GM12864 (cell line): ENCODE results near the gene GRAMD2B.

ENCODE experiments used
- DNase-seq: peaks from one replicate; pipeline ENCODE4 v3.0.0-alpha.2; 2011; ENCODE audit warnings: low read depth
- H3K4me3 ChIP-seq: 2 replicates; pipeline ENCODE4 v1.5.1; 2011; ENCODE audit warnings: mild to moderate bottlenecking, low read depth, low read length, control low read depth
- TF ChIP-seq, protein P1 (sequence below): IDR thresholded peaks from 2 replicates; pipeline ENCODE4 v1.5.1; 2011; ENCODE audit warnings: low read depth, mild to moderate bottlenecking, moderate library complexity, low read length, control low read depth, inconsistent platforms; ENCODE audit errors: missing control alignments

The GRAMD2B gene

GRCh38 chr5:126428421-126428820, 5.2 kb downstream of the GRAMD2B start:
- H3K4me3 ChIP-seq = no peak overlapping the region
- no peak for DNase-seq
- TF ChIP-seq, protein P1, sequence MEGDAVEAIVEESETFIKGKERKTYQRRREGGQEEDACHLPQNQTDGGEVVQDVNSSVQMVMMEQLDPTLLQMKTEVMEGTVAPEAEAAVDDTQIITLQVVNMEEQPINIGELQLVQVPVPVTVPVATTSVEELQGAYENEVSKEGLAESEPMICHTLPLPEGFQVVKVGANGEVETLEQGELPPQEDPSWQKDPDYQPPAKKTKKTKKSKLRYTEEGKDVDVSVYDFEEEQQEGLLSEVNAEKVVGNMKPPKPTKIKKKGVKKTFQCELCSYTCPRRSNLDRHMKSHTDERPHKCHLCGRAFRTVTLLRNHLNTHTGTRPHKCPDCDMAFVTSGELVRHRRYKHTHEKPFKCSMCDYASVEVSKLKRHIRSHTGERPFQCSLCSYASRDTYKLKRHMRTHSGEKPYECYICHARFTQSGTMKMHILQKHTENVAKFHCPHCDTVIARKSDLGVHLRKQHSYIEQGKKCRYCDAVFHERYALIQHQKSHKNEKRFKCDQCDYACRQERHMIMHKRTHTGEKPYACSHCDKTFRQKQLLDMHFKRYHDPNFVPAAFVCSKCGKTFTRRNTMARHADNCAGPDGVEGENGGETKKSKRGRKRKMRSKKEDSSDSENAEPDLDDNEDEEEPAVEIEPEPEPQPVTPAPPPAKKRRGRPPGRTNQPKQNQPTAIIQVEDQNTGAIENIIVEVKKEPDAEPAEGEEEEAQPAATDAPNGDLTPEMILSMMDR = no peak

- TF ChIP-seq, protein P1 = no peak
- DNase-seq = no peak
- no peak overlapping the region for H3K4me3 ChIP-seq
Observed at GRCh38 chr5:126430631-126431030, 7.4 kb downstream of the GRAMD2B start.

GRCh38 chr5:126433701-126434100, 10.5 kb downstream of the GRAMD2B start:
- no peak for DNase-seq
- no peak overlapping the region for H3K4me3 ChIP-seq
- TF ChIP-seq, protein P1 = no peak

DNA sequence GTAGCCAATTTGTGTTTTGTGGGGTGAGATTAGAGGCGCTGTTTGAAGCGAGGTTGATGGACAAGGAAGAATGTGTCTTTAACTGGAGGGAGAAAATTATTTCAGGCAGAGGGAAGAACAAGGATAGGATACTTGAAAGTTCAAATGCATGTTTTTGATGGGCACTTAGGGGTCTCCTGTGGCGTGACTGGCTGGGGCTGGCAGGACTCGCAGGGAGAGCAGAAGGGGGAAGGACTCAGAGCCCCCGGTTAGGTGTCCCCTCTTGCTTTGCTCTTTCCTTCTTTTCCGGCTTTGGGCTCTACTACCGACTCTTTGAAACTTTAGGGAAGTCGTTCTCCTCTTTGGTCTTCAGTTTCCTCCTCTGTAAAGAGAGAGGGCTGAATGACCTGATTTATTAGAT, 12.1 kb downstream of the GRAMD2B start:
- no peak for DNase-seq
- H3K4me3 ChIP-seq = no peak overlapping the region
- TF ChIP-seq, protein P1 = no peak

GRCh38 chr5:126435714-126436113, 12.5 kb downstream of the GRAMD2B start:
- DNase-seq = no peak
- no peak overlapping the region for H3K4me3 ChIP-seq
- TF ChIP-seq, protein P1 = no peak

DNA sequence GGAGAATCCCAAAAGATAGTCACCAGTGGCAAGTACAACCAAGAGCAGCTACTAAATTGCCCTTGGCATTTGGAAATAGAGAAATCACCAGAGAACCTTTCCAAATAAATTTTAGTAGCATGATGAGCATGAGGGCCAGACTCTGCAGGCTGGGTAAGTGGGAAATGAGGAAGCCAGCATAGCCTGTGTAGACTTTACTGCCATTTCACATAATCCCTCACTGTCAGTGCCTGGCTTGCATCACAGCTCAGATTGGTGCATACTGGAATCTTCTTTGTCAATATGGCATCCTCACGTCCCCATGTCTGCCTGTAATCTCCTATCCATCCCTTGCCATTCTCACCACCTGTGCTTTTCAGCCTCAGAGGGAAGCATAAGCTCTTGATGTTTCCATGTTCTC, 14.5 kb downstream of the GRAMD2B start:
- TF ChIP-seq, protein P1 = no peak
- H3K4me3 ChIP-seq = no peak overlapping the region
- DNase-seq = no peak

GRCh38 chr5:126438267-126438666, 15.1 kb downstream of the GRAMD2B start:
- peak; percentile 43 for DNase-seq
- TF ChIP-seq, protein P1 = no peak
- H3K4me3 ChIP-seq = no peak overlapping the region
